HEK293 (cell line): Measurements from ENCODE around the gene OSGEPL1.

Experiments
- BCL11B ChIP-seq: fragments of 450-650 bp; formaldehyde crosslinking; IDR thresholded peaks from 2 replicates; pipeline ENCODE4 v1.5.1; 2016; ENCODE audit warnings: low read depth, missing biosample characterization, missing genetic modification characterization
- PRDM2 ChIP-seq: fragments of 450-650 bp; formaldehyde crosslinking; IDR thresholded peaks from 2 replicates; pipeline ENCODE4 v1.5.1; 2016; ENCODE audit warnings: missing biosample characterization, missing genetic modification characterization, borderline replicate concordance
- ZFP41 ChIP-seq: fragments of 450-650 bp; formaldehyde crosslinking; IDR thresholded peaks from 2 replicates; pipeline ENCODE4 v1.5.1; 2016; ENCODE audit warnings: missing biosample characterization, missing genetic modification characterization, borderline replicate concordance
- ZFP69B ChIP-seq: fragments of 450-650 bp; formaldehyde crosslinking; IDR thresholded peaks from 2 replicates; pipeline ENCODE4 v1.5.1; 2016; ENCODE audit warnings: missing biosample characterization, missing genetic modification characterization
- ZNF155 ChIP-seq: fragments of 450-650 bp; formaldehyde crosslinking; IDR thresholded peaks from 2 replicates; pipeline ENCODE4 v1.5.1; 2016; ENCODE audit warnings: missing biosample characterization, missing genetic modification characterization
- ZNF24 ChIP-seq: fragments of 450-650 bp; formaldehyde crosslinking; IDR thresholded peaks from 2 replicates; pipeline ENCODE4 v1.5.1; 2016; ENCODE audit warnings: missing biosample characterization, missing genetic modification characterization
- ZNF768 ChIP-seq: fragments of 450-650 bp; formaldehyde crosslinking; IDR thresholded peaks from 2 replicates; pipeline ENCODE4 v1.5.1; 2018; ENCODE audit warnings: missing biosample characterization, mild to moderate bottlenecking, missing genetic modification characterization
- TF ChIP-seq, protein P1 (sequence below): fragments of 450-650 bp; formaldehyde crosslinking; IDR thresholded peaks from 2 replicates; pipeline ENCODE4 v1.5.1; 2016; ENCODE audit warnings: missing biosample characterization, missing genetic modification characterization
- TF ChIP-seq, protein P2 (sequence below): fragments of 450-650 bp; formaldehyde crosslinking; IDR thresholded peaks from 2 replicates; pipeline ENCODE4 v1.5.1; 2016; ENCODE audit warnings: missing biosample characterization, missing genetic modification characterization, low read depth
- TF ChIP-seq, protein P3 (sequence below): fragments of 450-650 bp; formaldehyde crosslinking; IDR thresholded peaks from 2 replicates; pipeline ENCODE4; 2016; ENCODE audit warnings: missing biosample characterization, missing genetic modification characterization

DNA sequence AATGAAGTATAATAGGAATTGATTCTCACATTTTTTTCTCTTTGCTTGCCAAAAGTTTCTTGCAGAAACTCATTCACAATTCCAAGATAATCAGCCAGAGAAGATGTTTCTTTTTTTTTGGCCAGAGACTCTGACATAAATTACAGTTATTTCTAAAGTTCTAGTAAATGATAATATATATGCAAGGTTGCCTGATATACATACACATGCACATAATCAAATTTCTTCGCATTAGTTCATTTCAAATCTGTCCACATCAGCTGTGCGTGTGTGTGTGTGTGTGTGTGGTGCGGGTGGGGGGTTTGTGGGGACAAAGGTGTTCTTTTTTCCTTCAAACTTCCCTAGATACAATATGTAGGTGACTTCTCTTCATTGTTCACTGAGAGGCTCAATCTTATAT lies 33.2 kb downstream of the OSGEPL1 start:
- TF ChIP-seq ZFP69B (tag by site-specific recombination) (no peak), PRDM2 (tag by site-specific recombination) (no peak), ZNF24 (no peak), ZFP41 (tag by site-specific recombination) (no peak), ZNF155 (tag by site-specific recombination) (no peak), BCL11B (no peak), ZNF768 (tag by site-specific recombination) (no peak)
- TF ChIP-seq, protein P1, sequence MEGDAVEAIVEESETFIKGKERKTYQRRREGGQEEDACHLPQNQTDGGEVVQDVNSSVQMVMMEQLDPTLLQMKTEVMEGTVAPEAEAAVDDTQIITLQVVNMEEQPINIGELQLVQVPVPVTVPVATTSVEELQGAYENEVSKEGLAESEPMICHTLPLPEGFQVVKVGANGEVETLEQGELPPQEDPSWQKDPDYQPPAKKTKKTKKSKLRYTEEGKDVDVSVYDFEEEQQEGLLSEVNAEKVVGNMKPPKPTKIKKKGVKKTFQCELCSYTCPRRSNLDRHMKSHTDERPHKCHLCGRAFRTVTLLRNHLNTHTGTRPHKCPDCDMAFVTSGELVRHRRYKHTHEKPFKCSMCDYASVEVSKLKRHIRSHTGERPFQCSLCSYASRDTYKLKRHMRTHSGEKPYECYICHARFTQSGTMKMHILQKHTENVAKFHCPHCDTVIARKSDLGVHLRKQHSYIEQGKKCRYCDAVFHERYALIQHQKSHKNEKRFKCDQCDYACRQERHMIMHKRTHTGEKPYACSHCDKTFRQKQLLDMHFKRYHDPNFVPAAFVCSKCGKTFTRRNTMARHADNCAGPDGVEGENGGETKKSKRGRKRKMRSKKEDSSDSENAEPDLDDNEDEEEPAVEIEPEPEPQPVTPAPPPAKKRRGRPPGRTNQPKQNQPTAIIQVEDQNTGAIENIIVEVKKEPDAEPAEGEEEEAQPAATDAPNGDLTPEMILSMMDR (tag by site-specific recombination), result no peak
- TF ChIP-seq, protein P2, sequence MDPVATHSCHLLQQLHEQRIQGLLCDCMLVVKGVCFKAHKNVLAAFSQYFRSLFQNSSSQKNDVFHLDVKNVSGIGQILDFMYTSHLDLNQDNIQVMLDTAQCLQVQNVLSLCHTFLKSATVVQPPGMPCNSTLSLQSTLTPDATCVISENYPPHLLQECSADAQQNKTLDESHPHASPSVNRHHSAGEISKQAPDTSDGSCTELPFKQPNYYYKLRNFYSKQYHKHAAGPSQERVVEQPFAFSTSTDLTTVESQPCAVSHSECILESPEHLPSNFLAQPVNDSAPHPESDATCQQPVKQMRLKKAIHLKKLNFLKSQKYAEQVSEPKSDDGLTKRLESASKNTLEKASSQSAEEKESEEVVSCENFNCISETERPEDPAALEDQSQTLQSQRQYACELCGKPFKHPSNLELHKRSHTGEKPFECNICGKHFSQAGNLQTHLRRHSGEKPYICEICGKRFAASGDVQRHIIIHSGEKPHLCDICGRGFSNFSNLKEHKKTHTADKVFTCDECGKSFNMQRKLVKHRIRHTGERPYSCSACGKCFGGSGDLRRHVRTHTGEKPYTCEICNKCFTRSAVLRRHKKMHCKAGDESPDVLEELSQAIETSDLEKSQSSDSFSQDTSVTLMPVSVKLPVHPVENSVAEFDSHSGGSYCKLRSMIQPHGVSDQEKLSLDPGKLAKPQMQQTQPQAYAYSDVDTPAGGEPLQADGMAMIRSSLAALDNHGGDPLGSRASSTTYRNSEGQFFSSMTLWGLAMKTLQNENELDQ (tag by site-specific recombination), result no peak
- TF ChIP-seq, protein P3, sequence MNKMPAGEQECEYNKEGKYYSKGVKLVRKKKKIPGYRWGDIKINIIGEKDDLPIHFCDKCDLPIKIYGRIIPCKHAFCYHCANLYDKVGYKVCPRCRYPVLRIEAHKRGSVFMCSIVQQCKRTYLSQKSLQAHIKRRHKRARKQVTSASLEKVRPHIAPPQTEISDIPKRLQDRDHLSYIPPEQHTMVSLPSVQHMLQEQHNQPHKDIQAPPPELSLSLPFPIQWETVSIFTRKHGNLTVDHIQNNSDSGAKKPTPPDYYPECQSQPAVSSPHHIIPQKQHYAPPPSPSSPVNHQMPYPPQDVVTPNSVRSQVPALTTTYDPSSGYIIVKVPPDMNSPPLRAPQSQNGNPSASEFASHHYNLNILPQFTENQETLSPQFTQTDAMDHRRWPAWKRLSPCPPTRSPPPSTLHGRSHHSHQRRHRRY (tag by site-specific recombination), result no peak
